Neuron (in vitro differentiated cells): ENCODE data around the gene TST.

ENCODE experiments used
- H2AFZ ChIP-seq: one replicate; pipeline ENCODE4 v1.6.1; 2013; ENCODE audit warnings: low read depth, mild to moderate bottlenecking, inconsistent platforms, low read length, moderate library complexity
- H3K27me3 ChIP-seq: one replicate; pipeline ENCODE4 v1.6.1; 2013; ENCODE audit warnings: low read length; ENCODE audit not compliant: insufficient read depth
- H3K36me3 ChIP-seq: one replicate; pipeline ENCODE4 v1.6.1; 2013; ENCODE audit warnings: low read length; ENCODE audit not compliant: insufficient read depth
- H3K4me1 ChIP-seq: one replicate; pipeline ENCODE4 v1.6.1; 2013; ENCODE audit warnings: low read length; ENCODE audit not compliant: insufficient read depth
- H3K4me3 ChIP-seq: 2 replicates; pipeline ENCODE4 v1.5.1; 2013; ENCODE audit warnings: mild to moderate bottlenecking, low read length, moderate library complexity
- H3K9me3 ChIP-seq: one replicate; pipeline ENCODE4 v1.6.1; 2013; ENCODE audit warnings: low read length

The TST gene

GRCh38 chr22:37049224-37049623, 30.0 kb upstream of the TST start:
- peaks cover 11% of the 10 kb centered on the region for H3K36me3 ChIP-seq
- no peak overlapping the region for H3K4me3 ChIP-seq
- H2AFZ ChIP-seq: no peak overlapping the region
- H3K27me3 ChIP-seq: no peaks in the 10 kb centered on the region
- peaks cover 9% of the 10 kb centered on the region for H3K4me1 ChIP-seq
- no peaks in the 10 kb centered on the region for H3K9me3 ChIP-seq

- no peaks in the 10 kb centered on the region for H3K27me3 ChIP-seq
- H3K36me3 ChIP-seq: peaks cover 3% of the 10 kb centered on the region
- peaks cover 9% of the 10 kb centered on the region for H3K4me1 ChIP-seq
- H3K4me3 ChIP-seq: no peak overlapping the region
- H2AFZ ChIP-seq: no peak overlapping the region
- no peaks in the 10 kb centered on the region for H3K9me3 ChIP-seq
Observed at GRCh38 chr22:37048133-37048532, 28.9 kb upstream of the TST start.

GRCh38 chr22:37047006-37047405, 27.8 kb upstream of the TST start:
- no peaks in the 10 kb centered on the region for H3K9me3 ChIP-seq
- no peak overlapping the region for H2AFZ ChIP-seq
- no peaks in the 10 kb centered on the region for H3K27me3 ChIP-seq
- H3K4me3 ChIP-seq: no peak overlapping the region
- H3K36me3 ChIP-seq: no peaks in the 10 kb centered on the region
- H3K4me1 ChIP-seq: peaks cover under 1% of the 10 kb centered on the region

- Histone ChIP-seq H3K36me3 (no peaks in the 10 kb centered on the region), H3K27me3 (no peaks in the 10 kb centered on the region), H3K9me3 (no peaks in the 10 kb centered on the region), H2AFZ (no peak overlapping the region), H3K4me1 (no peaks in the 10 kb centered on the region), H3K4me3 (no peak overlapping the region)
Observed at GRCh38 chr22:37046589-37046988, 27.3 kb upstream of the TST start.

GRCh38 chr22:37045958-37046357, 26.7 kb upstream of the TST start:
- no peaks in the 10 kb centered on the region for H3K4me1 ChIP-seq

GRCh38 chr22:37044634-37045625, 25.7 kb upstream of the TST start:
- H2AFZ ChIP-seq: no peak overlapping the region
- H3K4me1 ChIP-seq: no peaks in the 10 kb centered on the region
- no peaks in the 10 kb centered on the region for H3K9me3 ChIP-seq
- no peaks in the 10 kb centered on the region for H3K36me3 ChIP-seq
- no peaks in the 10 kb centered on the region for H3K27me3 ChIP-seq
- H3K4me3 ChIP-seq: no peak overlapping the region

More at GRCh38 chr22:37045958-37046357, 26.7 kb upstream of the TST start:
- Histone ChIP-seq H2AFZ (no peak overlapping the region), H3K9me3 (no peaks in the 10 kb centered on the region), H3K27me3 (no peaks in the 10 kb centered on the region), H3K4me3 (no peak overlapping the region), H3K36me3 (no peaks in the 10 kb centered on the region)

- Histone ChIP-seq H3K4me3 (no peak overlapping the region), H3K9me3 (no peaks in the 10 kb centered on the region), H2AFZ (no peak overlapping the region), H3K27me3 (no peaks in the 10 kb centered on the region), H3K4me1 (no peaks in the 10 kb centered on the region), H3K36me3 (no peaks in the 10 kb centered on the region)
Observed at GRCh38 chr22:37043828-37044538, 24.7 kb upstream of the TST start.

GRCh38 chr22:37043209-37043827, 24.1 kb upstream of the TST start:
- H3K4me3 ChIP-seq: no peak overlapping the region
- H2AFZ ChIP-seq: no peak overlapping the region
- no peaks in the 10 kb centered on the region for H3K4me1 ChIP-seq
- no peaks in the 10 kb centered on the region for H3K9me3 ChIP-seq
- H3K27me3 ChIP-seq: no peaks in the 10 kb centered on the region
- no peaks in the 10 kb centered on the region for H3K36me3 ChIP-seq

GRCh38 chr22:37039466-37039865, 20.2 kb upstream of the TST start:
- Histone ChIP-seq H3K4me1 (no peaks in the 10 kb centered on the region), H3K9me3 (no peaks in the 10 kb centered on the region), H2AFZ (no peak overlapping the region), H3K4me3 (no peak overlapping the region), H3K36me3 (no peaks in the 10 kb centered on the region), H3K27me3 (no peaks in the 10 kb centered on the region)

GRCh38 chr22:37037669-37038068, 18.4 kb upstream of the TST start:
- Histone ChIP-seq H3K27me3 (no peaks in the 10 kb centered on the region), H2AFZ (no peak overlapping the region), H3K4me1 (no peaks in the 10 kb centered on the region), H3K36me3 (no peaks in the 10 kb centered on the region), H3K9me3 (no peaks in the 10 kb centered on the region), H3K4me3 (no peak overlapping the region)

- no peak overlapping the region for H3K4me3 ChIP-seq
- no peaks in the 10 kb centered on the region for H3K36me3 ChIP-seq
- H2AFZ ChIP-seq: no peak overlapping the region
- no peaks in the 10 kb centered on the region for H3K4me1 ChIP-seq
- H3K27me3 ChIP-seq: no peaks in the 10 kb centered on the region
- H3K9me3 ChIP-seq: no peaks in the 10 kb centered on the region
Observed at GRCh38 chr22:37036655-37037377, 17.6 kb upstream of the TST start.

GRCh38 chr22:37033605-37034430, 14.6 kb upstream of the TST start:
- Histone ChIP-seq H3K4me3 (no peak overlapping the region), H3K4me1 (no peaks in the 10 kb centered on the region), H3K36me3 (peaks cover 14% of the 10 kb centered on the region), H3K9me3 (no peaks in the 10 kb centered on the region), H2AFZ (no peak overlapping the region), H3K27me3 (no peaks in the 10 kb centered on the region)
